Epithelial cell of proximal tubule (primary cell): ENCODE measurements around the gene ZBTB7B. TPM values are rescaled to one million over a fixed set of nuclear protein-coding genes. Genes with fewer than 3 reads are reported as not detected.

Source experiments
- DNase-seq: peaks from one replicate; pipeline ENCODE4 v3.0.0-alpha.2; 2011; ENCODE audit warnings: low read depth
- H3K4me3 ChIP-seq: 2 replicates; pipeline ENCODE4 v1.5.1; 2011; ENCODE audit warnings: low read depth, mild to moderate bottlenecking, low read length
- CTCF ChIP-seq: conservative IDR thresholded peaks from 2 replicates; pipeline ENCODE4 v1.5.1; 2012; ENCODE audit warnings: low read depth, mild to moderate bottlenecking, low read length
- total RNA-seq: library from RNA; depleted of rRNA; stranded (reverse); fragments of >200 nt; gene quantifications from 2 replicates; pipeline ENCODE4 v1.2.3, GENCODE V29; 2015

Gene ZBTB7B
- total RNA-seq, 1 donor from 2014 or later: 20.4 TPM

- no peak for TF ChIP-seq CTCF
- DNase-seq: no peak
- peak overlapping the region; percentile 57 for H3K4me3 ChIP-seq
These were observed 47.3 kb downstream of the ZBTB7B start for GRCh38 chr1:155049651-155050559.

GRCh38 chr1:155050560-155051341 is 48.1 kb downstream of the ZBTB7B start, which contains the start of gene ADAM15:
Gene ADAM15 (plus strand): TSS chr1:155051316. CDS start chr1:155051387, 71 bp downstream.
- peak within 1 kb of the TSS; percentile 57 for H3K4me3 ChIP-seq
- peak; percentile 89 for TF ChIP-seq CTCF
- DNase-seq: no peak

- no peak for TF ChIP-seq CTCF
- H3K4me3 ChIP-seq: peak overlapping the region; percentile 57
- DNase-seq: no peak
These were observed 48.8 kb downstream of the ZBTB7B start for GRCh38 chr1:155051342-155051776.

- H3K4me3 ChIP-seq: peak overlapping the region; percentile 57
- no peak for TF ChIP-seq CTCF
- no peak for DNase-seq
These were observed 49.3 kb downstream of the ZBTB7B start for GRCh38 chr1:155051777-155052398.

GRCh38 chr1:155052439-155053395 is 50.1 kb downstream of the ZBTB7B start:
- peak overlapping the region; percentile 57 for H3K4me3 ChIP-seq
- no peak for DNase-seq

More at GRCh38 chr1:155052439-155053395, 50.1 kb downstream of the ZBTB7B start:
- TF ChIP-seq CTCF: peak; percentile 54
